Measurements from ENCODE around the gene MRPL14. TPM values are rescaled to one million over a fixed set of nuclear protein-coding genes. Genes with fewer than 3 reads are reported as not detected.

Gene MRPL14
- total and polyA plus RNA-seq, 2 of the 4 experiments (the other 2 are of a cell fraction): 43.7 to 87.9 TPM

GRCh38 chr6:44152533-44152932 lies 25.3 kb upstream of the MRPL14 start:
- Histone ChIP-seq H3K14ac (replicated peaks; ENCODE audit: low read depth, low read length) (no peak overlapping the region), H2BK20ac (ENCODE audit: low read depth, low read length) (no peak overlapping the region), H3K4me1 (ENCODE audit: control insufficient read depth, insufficient read depth, low read length) (peaks cover 2% of the 10 kb centered on the region), H3K56ac (ENCODE audit: extremely low read depth, insufficient read depth, low read length) (no peak overlapping the region), H2AFZ (replicated peaks; ENCODE audit: low read length, poor library complexity) (peak overlapping the region; percentile 30), H3K18ac (ENCODE audit: low read depth, low read length) (no peak overlapping the region), H3K79me1 (ENCODE audit: low read depth in 1 of 2, low read length in 2 of 2) (no peaks in the 10 kb centered on the region), H2BK15ac (ENCODE audit: low read depth, low read length) (no peak overlapping the region), H2BK5ac (ENCODE audit: low read depth, low read length, poor library complexity, severe bottlenecking) (no peak overlapping the region), H4K20me1 (ENCODE audit: insufficient read depth, low read length) (peaks cover 10% of the 10 kb centered on the region; the same call in 1 of the 2 replicates), H3K4ac (ENCODE audit: low read depth, low read length) (no peak overlapping the region), H3K27me3 (ENCODE audit: control insufficient read depth, insufficient read depth, low read length) (no peaks in the 10 kb centered on the region), H3K36me3 (ENCODE audit: control insufficient read depth, insufficient read depth, low read length) (peaks cover 27% of the 10 kb centered on the region), H3K4me3 (ENCODE audit: insufficient read depth, low read depth, low read length) (no peak overlapping the region), H4K5ac (ENCODE audit: low read depth, low read length) (no peak overlapping the region), H4K8ac (ENCODE audit: low read depth in 2 of 2, low read length in 2 of 2) (no peak overlapping the region), H3K9ac (ENCODE audit: low read depth, low read length) (no peak overlapping the region), H3K23ac (ENCODE audit: low read depth, low read length) (no peak overlapping the region), H2BK120ac (ENCODE audit: low read depth, low read length) (no peak overlapping the region), H3K9me1 (ENCODE audit: insufficient read depth, low read length) (0 out of 2 replicates have a peak, but pooled peaks cover 2% of the 10 kb centered on the region), H2AK5ac (ENCODE audit: low read depth, low read length) (no peak overlapping the region), H3K27ac (ENCODE audit: insufficient read depth, low read length) (no peak overlapping the region), H3K9me3 (ENCODE audit: control insufficient read depth, insufficient read depth, low read length) (no peaks in the 10 kb centered on the region), H4K91ac (ENCODE audit: insufficient read depth, low read depth, low read length) (no peak overlapping the region), H2AK9ac (replicated peaks; ENCODE audit: low read depth, low read length, poor library complexity) (no peak overlapping the region), H3K4me2 (ENCODE audit: low read depth, low read length) (no peak overlapping the region)
- BruUV-seq (replicated peaks): no TSS peak
- TF ChIP-seq RCOR1 (IDR thresholded peaks at IDR 0.05; ENCODE audit: insufficient replicate concordance, low read length) (no peak), CHD1 (IDR thresholded peaks at IDR 0.05; ENCODE audit: low read depth, low read length) (no peak)
- in situ Hi-C loops (cut with MboI; ENCODE audit: low sequenced_read_pairs) (no loop called here), dilution Hi-C loops (cut with HindIII; ENCODE audit: low sequenced_read_pairs, unreplicated experiment) (no loop called here), intact Hi-C loops (cut with micrococcal nuclease) (no loop called here)
- ATAC-seq (ENCODE audit: low read depth) (no peak), DNase-seq (no peak)
- CTCF ChIA-PET: interaction anchor here (0.6 kb wide), 1 partner anchor 21 kb away, joined by 3 read pairs; no protein-coding TSS in a partner anchor
- WGBS, 2 experiments (ENCODE audit: extremely low coverage in 2 of 2, insufficient read length in 1 of 2): 96% methylated on average over 7 of the region's 19 CpGs; no CpG with 5 or more reads in 1 of the 2 experiments
- POLR2A ChIA-PET (ENCODE audit: unreplicated experiment): no interaction called here

Data from IMR-90 (cell line).